SK-N-MC (cell line): ENCODE measurements around the gene SLC31A1.

Experiments used
- EZH2 ChIP-seq: fragments of 200-600 bp; sonication (generic); IDR thresholded peaks from one replicate; pipeline ENCODE4 v1.6.1; 2017; ENCODE audit warnings: antibody characterized with exemption
- FOXP2 ChIP-seq: optimal IDR thresholded peaks from 2 replicates; pipeline ENCODE3; 2011; ENCODE audit warnings: mild to moderate bottlenecking, moderate library complexity; ENCODE audit not compliant: insufficient read depth; ENCODE audit errors: extremely low read length, control extremely low read depth
- POLR2AphosphoS5 ChIP-seq: IDR thresholded peaks from 2 replicates; pipeline ENCODE4 v1.6.1; 2012; ENCODE audit warnings: mild to moderate bottlenecking, low read depth, low read length, borderline replicate concordance

- TF ChIP-seq POLR2AphosphoS5 (no peak), EZH2 (no peak), FOXP2 (no peak)
Observed at GRCh38 chr9:113220467-113221002, 809 bp upstream of the SLC31A1 start.
